IMR-90 (cell line): Measurements from ENCODE around the gene PTPMT1. TPM values are rescaled to one million over a fixed set of nuclear protein-coding genes. Genes with fewer than 3 reads are reported as not detected.

Experiments
- ATAC-seq: fragments of 200-7000 bp; cut with Tn5 transposase; 2 replicates; pipeline ENCODE4 v1.9.1; 2020; ENCODE audit warnings: low read depth, mild to moderate bottlenecking, moderate library complexity
- BruUV-seq: library from RNA; stranded (reverse); fragments of 400-500 nt; replicated peaks from 2 replicates; lab custom pipeline; 2021; lab: Mats Ljungman, UMichigan
- CTCF ChIA-PET: fragments of 300-600 bp; formaldehyde crosslinking; extraction: SDS; loops from one replicate; lab custom pipeline; 2021; ENCODE audit warnings: antibody characterized with exemption; lab: Yijun Ruan, JAX
- POLR2A ChIA-PET: fragments of 300-600 bp; sonication (Branson Sonifier 250); formaldehyde crosslinking; loops from one replicate; lab custom pipeline; 2022; ENCODE audit warnings: antibody characterized with exemption; ENCODE audit not compliant: unreplicated experiment; lab: Charles Lee
- DNase-seq: peaks from one replicate; pipeline ENCODE4 v3.0.0; 2013
- H2AFZ ChIP-seq: replicated peaks from 2 replicates; pipeline ENCODE3; 2013; ENCODE audit warnings: low read length, mild to moderate bottlenecking; ENCODE audit not compliant: poor library complexity
- H2AK5ac ChIP-seq: 2 replicates; pipeline ENCODE4 v1.6.1; 2013; ENCODE audit warnings: low read depth, low read length, inconsistent platforms
- H2AK9ac ChIP-seq: replicated peaks from 2 replicates; pipeline ENCODE3; 2013; ENCODE audit warnings: mild to moderate bottlenecking, low read depth, low read length, moderate library complexity; ENCODE audit not compliant: poor library complexity
- H2BK120ac ChIP-seq: 2 replicates; pipeline ENCODE4 v1.6.1; 2013; ENCODE audit warnings: low read depth, low read length, inconsistent platforms
- H2BK15ac ChIP-seq: 3 replicates; pipeline ENCODE4 v1.6.1; 2013; ENCODE audit warnings: low read depth, low read length, inconsistent platforms
- H2BK20ac ChIP-seq: 2 replicates; pipeline ENCODE4 v1.6.1; 2013; ENCODE audit warnings: low read depth, mild to moderate bottlenecking, inconsistent platforms, low read length, moderate library complexity
- H2BK5ac ChIP-seq: 2 replicates; pipeline ENCODE4 v1.6.1; 2013; ENCODE audit warnings: mild to moderate bottlenecking, low read depth, low read length, inconsistent platforms; ENCODE audit not compliant: poor library complexity, severe bottlenecking
- H3K14ac ChIP-seq: replicated peaks from 2 replicates; pipeline ENCODE4 v1.6.1; 2013; ENCODE audit warnings: low read depth, low read length, inconsistent platforms
- H3K18ac ChIP-seq: 2 replicates; pipeline ENCODE4 v1.6.1; 2013; ENCODE audit warnings: low read depth, low read length, control low read depth
- H3K23ac ChIP-seq: 2 replicates; pipeline ENCODE4 v1.6.1; 2013; ENCODE audit warnings: low read depth, low read length, inconsistent platforms
- H3K27ac ChIP-seq: 2 replicates; pipeline ENCODE4 v1.5.1; 2013; ENCODE audit warnings: mild to moderate bottlenecking, control low read depth, low read length; ENCODE audit not compliant: insufficient read depth
- H3K27me3 ChIP-seq: 2 replicates; pipeline ENCODE4 v1.6.1; 2013; ENCODE audit warnings: low read length; ENCODE audit not compliant: control insufficient read depth, insufficient read depth
- H3K36me3 ChIP-seq: 2 replicates; pipeline ENCODE4 v1.6.1; 2013; ENCODE audit warnings: low read length, mixed read lengths; ENCODE audit not compliant: control insufficient read depth, insufficient read depth
- H3K4ac ChIP-seq: 2 replicates; pipeline ENCODE4 v1.6.1; 2013; ENCODE audit warnings: low read depth, low read length, inconsistent platforms
- H3K4me1 ChIP-seq: 2 replicates; pipeline ENCODE4 v1.6.1; 2013; ENCODE audit warnings: low read length, mixed read lengths; ENCODE audit not compliant: control insufficient read depth, insufficient read depth
- H3K4me2 ChIP-seq: 2 replicates; pipeline ENCODE4 v1.6.1; 2013; ENCODE audit warnings: low read depth, mild to moderate bottlenecking, control low read depth, low read length, moderate library complexity
- H3K4me3 ChIP-seq: 2 replicates; pipeline ENCODE4 v1.5.1; 2013; ENCODE audit warnings: low read depth, mild to moderate bottlenecking, control low read depth, low read length, moderate library complexity; ENCODE audit not compliant: insufficient read depth
- H3K56ac ChIP-seq: 2 replicates; pipeline ENCODE4 v1.6.1; 2013; ENCODE audit warnings: low read length, inconsistent platforms; ENCODE audit not compliant: insufficient read depth; ENCODE audit errors: extremely low read depth
- H3K79me1 ChIP-seq, 2 experiments: 2 replicates each; pipeline ENCODE4 v1.6.1; 2013; ENCODE audit warnings: low read length in 2 of 2, inconsistent platforms in 1 of 2, low read depth in 1 of 2
- H3K9ac ChIP-seq: 2 replicates; pipeline ENCODE4 v1.6.1; 2013; ENCODE audit warnings: low read depth, low read length, control low read depth
- H3K9me1 ChIP-seq: 2 replicates; pipeline ENCODE4 v1.6.1; 2013; ENCODE audit warnings: low read length, inconsistent platforms; ENCODE audit not compliant: insufficient read depth
- H3K9me3 ChIP-seq: 2 replicates; pipeline ENCODE4 v1.6.1; 2013; ENCODE audit warnings: low read length; ENCODE audit not compliant: control insufficient read depth, insufficient read depth
- H4K20me1 ChIP-seq: 2 replicates; pipeline ENCODE4 v1.6.1; 2013; ENCODE audit warnings: low read length, inconsistent platforms; ENCODE audit not compliant: insufficient read depth
- H4K5ac ChIP-seq: 2 replicates; pipeline ENCODE4 v1.6.1; 2013; ENCODE audit warnings: mild to moderate bottlenecking, low read depth, low read length, control low read depth
- H4K8ac ChIP-seq, 2 experiments: 2 replicates each; pipeline ENCODE4 v1.6.1; 2013; ENCODE audit warnings: low read depth in 2 of 2, low read length in 2 of 2, control low read depth in 1 of 2, inconsistent platforms in 1 of 2
- H4K91ac ChIP-seq: 2 replicates; pipeline ENCODE4 v1.6.1; 2013; ENCODE audit warnings: low read depth, low read length, inconsistent platforms; ENCODE audit not compliant: insufficient read depth
- CEBPB ChIP-seq: IDR thresholded peaks from 2 replicates; pipeline ENCODE4 v1.6.1; 2012; ENCODE audit warnings: low read depth, low read length, improper control_type of control experiment
- CTCF ChIP-seq: conservative IDR thresholded peaks from 2 replicates; pipeline ENCODE4 v1.5.1; 2012; ENCODE audit warnings: mild to moderate bottlenecking, low read depth, low read length, improper control_type of control experiment
- FOS ChIP-seq: fragments of 150-350 bp; IDR thresholded peaks from 2 replicates; pipeline ENCODE4 v1.6.1; 2016; ENCODE audit warnings: low read depth, low read length
- MAFK ChIP-seq: IDR thresholded peaks from 2 replicates; pipeline ENCODE4 v1.6.1; 2012; ENCODE audit warnings: low read depth, low read length, improper control_type of control experiment
- MXI1 ChIP-seq: IDR thresholded peaks from 2 replicates; pipeline ENCODE4 v1.6.1; 2012; ENCODE audit warnings: low read depth, mild to moderate bottlenecking, low read length, moderate library complexity, borderline replicate concordance
- RCOR1 ChIP-seq: IDR thresholded peaks from 2 replicates; pipeline ENCODE4 v1.6.1; 2012; ENCODE audit warnings: mild to moderate bottlenecking, low read length, improper control_type of control experiment; ENCODE audit not compliant: insufficient replicate concordance
- RFX5 ChIP-seq: IDR thresholded peaks from 2 replicates; pipeline ENCODE4 v1.8.0; 2012; ENCODE audit warnings: low read depth, mild to moderate bottlenecking, low read length, moderate library complexity
- USF2 ChIP-seq: fragments of 150-350 bp; IDR thresholded peaks from 2 replicates; pipeline ENCODE4 v1.6.1; 2017; ENCODE audit warnings: mild to moderate bottlenecking, antibody characterized with exemption, low read length, low read depth
- WGBS, 2 experiments: methylation state at CpG; one replicate each; pipeline versions ENCODE4 v1.1.5 to v1.1.7; 2013; ENCODE audit warnings: missing lambda C conversion rate in 2 of 2; ENCODE audit not compliant: insufficient read length in 1 of 2; ENCODE audit errors: extremely low coverage in 2 of 2; 5-methylcytosine and 5-hydroxymethylcytosine counted together
- dilution Hi-C: fragments of 300-500 bp; cut with HindIII; formaldehyde crosslinking; loops from one replicate; pipeline ENCODE4 v1.14.3; 2018; ENCODE audit warnings: low sequenced_read_pairs; ENCODE audit not compliant: unreplicated experiment
- in situ Hi-C: fragments of 300-500 bp; cut with MboI; formaldehyde crosslinking; loops from 3 replicates; pipeline ENCODE4 v1.14.3; 2019; ENCODE audit warnings: low sequenced_read_pairs, inconsistent platforms, mixed read lengths
- intact Hi-C: fragments of 100-400 bp; cut with micrococcal nuclease; formaldehyde crosslinking; loops from 2 replicates; pipeline ENCODE4 v1.10.0; 2022
- polyA plus RNA-seq, 3 experiments: library from polyadenylated mRNA; depleted of rRNA; stranded (reverse); fragments of >200 nt; gene quantifications; 2 replicates each; pipeline ENCODE4 v1.2.3, GENCODE V29; 2012; ENCODE audit warnings: low replicate concordance in 1 of 3
- total RNA-seq: library from RNA; depleted of rRNA; stranded (reverse); fragments of >200 nt; gene quantifications from 2 replicates; pipeline ENCODE4 v1.2.3, GENCODE V29; 2012

Gene PTPMT1
- total and polyA plus RNA-seq, 2 of the 4 experiments (the other 2 are of a cell fraction) = 51.6 to 55.0 TPM

GRCh38 chr11:47571895-47572294 lies 6.5 kb downstream of the PTPMT1 start:
- no peak overlapping the region for H3K9ac ChIP-seq
- no peak overlapping the region for H3K56ac ChIP-seq
- no peak overlapping the region for H3K18ac ChIP-seq
- no peak overlapping the region for H2BK20ac ChIP-seq
- peak overlapping the region; percentile 80 for H2BK5ac ChIP-seq
- no peak overlapping the region for H3K14ac ChIP-seq
- H2BK15ac ChIP-seq = no peak overlapping the region
- no peak overlapping the region for H3K23ac ChIP-seq
- no peaks in the 10 kb centered on the region for H3K9me3 ChIP-seq
- H3K4me1 ChIP-seq = peaks cover 6% of the 10 kb centered on the region
- no peaks in the 10 kb centered on the region for H3K27me3 ChIP-seq
- intact Hi-C loops (no loop called here), in situ Hi-C loops (no loop called here), dilution Hi-C loops (no loop called here)
- no peak overlapping the region for H2AFZ ChIP-seq
- H3K4me3 ChIP-seq = no peak overlapping the region
- TF ChIP-seq RCOR1 (no peak), FOS (peak; percentile 36; the same call in 1 of the 2 replicates), MXI1 (peak; percentile 70), MAFK (no peak), RFX5 (no peak), USF2 (peak; percentile 81), CEBPB (no peak), CTCF (no peak)
- no peak overlapping the region for H2AK9ac ChIP-seq
- H4K8ac ChIP-seq = no peak overlapping the region
- H2AK5ac ChIP-seq = no peak overlapping the region
- no CpG with 5 or more reads among the region's 1 CpG for WGBS, 2 experiments
- H3K9me1 ChIP-seq = peaks cover 9% of the 10 kb centered on the region
- H4K5ac ChIP-seq = no peak overlapping the region
- ChIA-PET CTCF (interaction anchor here (0.9 kb wide), 1 partner anchor 20 kb away, joined by 7 read pairs; no protein-coding TSS in a partner anchor), POLR2A (no interaction called here)
- BruUV-seq = no TSS peak
- no peak overlapping the region for H3K4ac ChIP-seq
- DNase-seq = peak; percentile 85
- H3K4me2 ChIP-seq = no peak overlapping the region
- peak; percentile 96 for ATAC-seq
- no peak overlapping the region for H2BK120ac ChIP-seq
- peaks cover 28% of the 10 kb centered on the region for H3K36me3 ChIP-seq
- H4K20me1 ChIP-seq = peaks cover 13% of the 10 kb centered on the region; the same call in 1 of the 2 replicates
- peaks cover 28 to 54% of the 10 kb centered on the region in 2 experiments for H3K79me1 ChIP-seq
- no peak overlapping the region for H3K27ac ChIP-seq
- no peak overlapping the region for H4K91ac ChIP-seq
